Adrenal gland (tissue), 5 donors: Measurements from ENCODE around the gene EFEMP2.

Experiments used
- POLR2A ChIP-seq, 2 donors: fragments of 450-650 bp; IDR thresholded peaks; one replicate each; pipeline ENCODE4 v1.6.1; 2017; ENCODE audit warnings: antibody characterized with exemption in 2 of 2, mild to moderate bottlenecking in 2 of 2, moderate library complexity in 1 of 2
- TF ChIP-seq, protein P1 (sequence below), 6 experiments: fragments of 450-650 bp in 4 of 6; fragments of 200-600 bp in 2 of 6; sonication (generic) in 1 of 6; IDR thresholded peaks; 1 replicate in 5 of 6; 2 replicates in 1 of 6; pipeline versions ENCODE4 v1.5.1 to v1.8.0; 2016 to 2021; ENCODE audit warnings: antibody characterized with exemption in 6 of 6, mild to moderate bottlenecking in 2 of 6, moderate library complexity in 1 of 6
- donor health status: DM: no; HTN: no; CAD: no.

GRCh38 chr11:65885808-65886536, 13.4 kb upstream of the EFEMP2 start:
- TF ChIP-seq, protein P1, sequence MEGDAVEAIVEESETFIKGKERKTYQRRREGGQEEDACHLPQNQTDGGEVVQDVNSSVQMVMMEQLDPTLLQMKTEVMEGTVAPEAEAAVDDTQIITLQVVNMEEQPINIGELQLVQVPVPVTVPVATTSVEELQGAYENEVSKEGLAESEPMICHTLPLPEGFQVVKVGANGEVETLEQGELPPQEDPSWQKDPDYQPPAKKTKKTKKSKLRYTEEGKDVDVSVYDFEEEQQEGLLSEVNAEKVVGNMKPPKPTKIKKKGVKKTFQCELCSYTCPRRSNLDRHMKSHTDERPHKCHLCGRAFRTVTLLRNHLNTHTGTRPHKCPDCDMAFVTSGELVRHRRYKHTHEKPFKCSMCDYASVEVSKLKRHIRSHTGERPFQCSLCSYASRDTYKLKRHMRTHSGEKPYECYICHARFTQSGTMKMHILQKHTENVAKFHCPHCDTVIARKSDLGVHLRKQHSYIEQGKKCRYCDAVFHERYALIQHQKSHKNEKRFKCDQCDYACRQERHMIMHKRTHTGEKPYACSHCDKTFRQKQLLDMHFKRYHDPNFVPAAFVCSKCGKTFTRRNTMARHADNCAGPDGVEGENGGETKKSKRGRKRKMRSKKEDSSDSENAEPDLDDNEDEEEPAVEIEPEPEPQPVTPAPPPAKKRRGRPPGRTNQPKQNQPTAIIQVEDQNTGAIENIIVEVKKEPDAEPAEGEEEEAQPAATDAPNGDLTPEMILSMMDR (IDR thresholded peaks at IDR 0.05): no peak
- no peak for TF ChIP-seq POLR2A (IDR thresholded peaks at IDR 0.05)
